HepG2 (cell line): ENCODE data around the gene CIAO3. TPM values are rescaled to one million over a fixed set of nuclear protein-coding genes. Genes with fewer than 3 reads are reported as not detected.

Source experiments
- ATAC-seq: fragments of 200-7000 bp; cut with Tn5 transposase; 3 replicates; pipeline ENCODE4 v1.9.1; 2020; ENCODE audit warnings: mild to moderate bottlenecking, moderate library complexity
- BruUV-seq: library from RNA; stranded (reverse); fragments of 400-500 nt; replicated peaks from 2 replicates; lab custom pipeline; 2021; lab: Mats Ljungman, UMichigan
- CTCF ChIA-PET: fragments of 300-600 bp; formaldehyde crosslinking; extraction: SDS; loops from one replicate; lab custom pipeline; 2021; ENCODE audit warnings: low total read pairs, inconsistent platforms, low intra/inter-chr PET ratio; lab: Yijun Ruan, JAX
- POLR2A ChIA-PET: fragments of 350-600 bp; sonication (Branson Sonifier 250); formaldehyde crosslinking; loops from one replicate; lab custom pipeline; 2020; ENCODE audit warnings: antibody characterized with exemption, inconsistent platforms; lab: Yijun Ruan, JAX
- DNase-seq: peaks from one replicate; pipeline ENCODE4 v3.0.0-alpha.2; 2015; ENCODE audit warnings: low spot score
- FAIRE-seq: peaks from 3 replicates; lab custom pipeline; 2011; peaks lifted over from hg19 to GRCh38; lab: Jason Lieb, UNC
- H2AFZ ChIP-seq: one replicate; pipeline ENCODE4 v1.6.1; 2011; ENCODE audit warnings: low read length, inconsistent platforms
- H3K27ac ChIP-seq: fragments of 300-600 bp; 3 replicates; pipeline ENCODE4 v1.8.0; 2011; ENCODE audit warnings: mixed run types, mild to moderate bottlenecking, mixed read lengths, low read length, inconsistent platforms; ENCODE audit not compliant: insufficient read depth; ENCODE audit errors: extremely low read length
- H3K27me3 ChIP-seq, 2 experiments: fragments of 200-600 bp in 1 of 2; 2 replicates in 1 of 2; 3 replicates in 1 of 2; pipeline versions ENCODE4 v1.6.0 to v1.8.0; 2011; ENCODE audit warnings: low read length in 2 of 2, mild to moderate bottlenecking in 2 of 2, moderate library complexity in 2 of 2, inconsistent platforms in 1 of 2; ENCODE audit not compliant: insufficient read depth in 2 of 2, control insufficient read depth in 1 of 2
- H3K36me3 ChIP-seq, 2 experiments: fragments of 200-600 bp in 1 of 2; replicated peaks in 1 of 2; 2 replicates in 1 of 2; 3 replicates in 1 of 2; pipeline versions ENCODE4 v1.5.1 to v1.8.0; 2011; ENCODE audit warnings: low read length in 2 of 2, inconsistent platforms in 1 of 2; ENCODE audit not compliant: insufficient read depth in 2 of 2, control insufficient read depth in 1 of 2
- H3K4me1 ChIP-seq: 2 replicates; pipeline ENCODE4 v1.5.1; 2012; ENCODE audit warnings: low read length, inconsistent platforms; ENCODE audit not compliant: insufficient read depth
- H3K4me2 ChIP-seq: 2 replicates; pipeline ENCODE4 v1.6.0; 2011; ENCODE audit warnings: low read depth, low read length, inconsistent platforms
- H3K4me3 ChIP-seq, 3 experiments: fragments of 200-600 bp in 1 of 3; sonication (generic), shearing (Covaris generic) in 1 of 3; replicated peaks in 1 of 3; 2 replicates each; pipeline ENCODE4 v1.5.1; 2011 to 2016; ENCODE audit warnings: low read length in 3 of 3, inconsistent platforms in 2 of 3, low read depth in 2 of 3, mild to moderate bottlenecking in 2 of 3, control low read depth in 1 of 3, mixed read lengths in 1 of 3; ENCODE audit not compliant: insufficient read depth in 1 of 3
- H3K79me2 ChIP-seq: one replicate; pipeline ENCODE4 v1.6.1; 2011; ENCODE audit warnings: low read length, inconsistent platforms; ENCODE audit not compliant: insufficient read depth
- H3K9ac ChIP-seq: 2 replicates; pipeline ENCODE4 v1.6.0; 2011; ENCODE audit warnings: mild to moderate bottlenecking, low read depth, low read length, inconsistent platforms; ENCODE audit not compliant: insufficient read depth
- H3K9me3 ChIP-seq: 2 replicates; pipeline ENCODE4 v1.5.1; 2012; ENCODE audit warnings: mild to moderate bottlenecking, low read length
- H4K20me1 ChIP-seq: 2 replicates; pipeline ENCODE4 v1.6.0; 2011; ENCODE audit warnings: inconsistent platforms, mild to moderate bottlenecking, low read length, moderate library complexity; ENCODE audit not compliant: insufficient read depth
- POLR2G ChIP-seq: fragments of 200-400 bp; formaldehyde crosslinking; IDR thresholded peaks from 2 replicates; pipeline ENCODE4 v1.6.1; 2018; ENCODE audit warnings: mild to moderate bottlenecking, low read depth, low read length, moderate library complexity
- ZFP36L1 ChIP-seq: sonication (generic); formaldehyde crosslinking; IDR thresholded peaks from 2 replicates; pipeline ENCODE4 v1.8.0; 2022; ENCODE audit warnings: mild to moderate bottlenecking, missing genetic modification reagents, moderate library complexity
- ZNF629 ChIP-seq: sonication (generic); formaldehyde crosslinking; conservative IDR thresholded peaks from 2 replicates; pipeline ENCODE4 v1.5.0; 2020; ENCODE audit warnings: missing genetic modification reagents
- WGBS: methylation state at CpG from one replicate; pipeline ENCODE4 v1.1.6; 2017; ENCODE audit warnings: low lambda C conversion rate; 5-methylcytosine and 5-hydroxymethylcytosine counted together
- in situ Hi-C: cut with HindIII; loops from 2 replicates; pipeline ENCODE4 v1.10.0; 2017; ENCODE audit warnings: low pct_unique_long_range_greater_than_20kb; ENCODE audit not compliant: extremely low pct_ligation_motif_present
- intact Hi-C: fragments of 100-400 bp; cut with micrococcal nuclease; formaldehyde crosslinking; loops from one replicate; pipeline ENCODE4 v1.10.0; 2022; ENCODE audit not compliant: unreplicated experiment
- polyA plus RNA-seq, 8 experiments: library from polyadenylated mRNA; depleted of rRNA in 3 of 8; stranded (reverse) in 7 of 8; unstranded in 1 of 8; fragments of >200 nt; fragmentation: Illumina TruSeq in 4 of 8; extraction: Trizol in 4 of 8; gene quantifications; 2 replicates each; pipeline versions ENCODE4 v1.2.1 to v1.2.3, GENCODE V29; 2011 to 2016; ENCODE audit warnings: low read depth in 4 of 8, missing spikeins in 1 of 8, mixed read lengths in 1 of 8; ENCODE audit not compliant: insufficient read depth in 1 of 8
- total RNA-seq, 5 experiments: library from RNA; depleted of rRNA; stranded (reverse); fragments of >200 nt; fragmentation: Illumina TruSeq; extraction: Trizol; gene quantifications; 2 replicates each; pipeline ENCODE4 v1.2.3, GENCODE V29; 2016; ENCODE audit warnings: low read depth in 1 of 5
- TF ChIP-seq, protein P1 (sequence below): sonication (generic); formaldehyde crosslinking; IDR thresholded peaks from 2 replicates; pipeline ENCODE4 v1.4.0; 2020; ENCODE audit warnings: mild to moderate bottlenecking, missing genetic modification reagents

Gene CIAO3
- total and polyA plus RNA-seq, 2 of the 13 experiments (the other 11 are each of a cell fraction or from before 2014, with no cell fraction given), result 21.7 to 25.0 TPM

DNA sequence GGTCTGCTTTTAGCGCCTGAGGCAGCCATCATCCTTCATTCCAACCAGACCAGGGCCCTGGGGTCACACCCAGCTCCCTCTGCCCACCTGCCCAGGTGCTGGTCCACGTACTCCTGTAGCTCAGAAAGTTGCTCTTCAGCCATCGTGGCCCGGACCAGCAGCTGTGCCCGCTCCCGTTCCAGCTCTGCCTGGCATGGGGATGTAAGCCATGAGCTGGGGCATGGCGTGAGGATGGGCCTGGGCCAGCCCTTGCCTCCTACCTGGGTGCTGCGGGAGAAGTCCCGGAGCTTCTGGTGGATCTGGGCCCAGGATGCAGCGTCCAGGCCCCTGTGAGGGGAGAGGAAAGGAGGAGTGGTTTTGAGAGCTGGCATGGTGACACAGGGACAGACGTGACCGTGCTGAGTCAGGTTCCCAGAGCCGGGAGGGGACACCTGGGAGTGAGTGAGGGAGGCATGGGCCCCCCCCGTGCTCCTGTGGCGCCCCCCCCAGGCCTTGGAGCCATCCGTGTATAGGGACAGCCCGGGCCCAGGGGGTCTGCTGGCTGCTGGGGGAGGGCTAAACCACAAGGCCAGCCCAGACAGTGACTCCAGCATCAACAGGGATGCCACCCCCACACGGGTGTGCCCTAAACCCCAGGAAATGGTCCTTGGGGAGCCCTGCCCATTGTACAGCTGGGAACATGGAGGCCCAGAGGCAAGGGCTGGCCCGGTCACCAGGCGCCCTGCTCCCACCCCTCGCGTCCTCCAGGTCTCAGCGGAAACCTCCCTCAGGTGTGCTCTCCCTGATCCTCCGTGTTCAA is 17.8 kb downstream of the CIAO3 start:
- FAIRE-seq, result no peak
- Histone ChIP-seq H3K79me2 (no peaks in the 10 kb centered on the region), H3K9ac (no peak overlapping the region), H3K4me3 (no peak overlapping the region), H3K4me2 (no peak overlapping the region), H3K4me1 (peaks cover 35% of the 10 kb centered on the region), H3K27me3 (peaks cover 0 to 3% of the 10 kb centered on the region in 2 experiments; a peak in 1 of 5 replicates), H4K20me1 (no peaks in the 10 kb centered on the region), H3K36me3 (no peaks in the 10 kb centered on the region), H2AFZ (no peak overlapping the region), H3K9me3 (no peaks in the 10 kb centered on the region), H3K27ac (no peak overlapping the region)
- CTCF ChIA-PET, result no interaction called here
- ATAC-seq, result no peak
- no peak for DNase-seq
- TF ChIP-seq ZFP36L1, result no peak
- TF ChIP-seq ZNF629 (CRISPR knock-in tag), result peak; percentile 71
- TF ChIP-seq, protein P1, sequence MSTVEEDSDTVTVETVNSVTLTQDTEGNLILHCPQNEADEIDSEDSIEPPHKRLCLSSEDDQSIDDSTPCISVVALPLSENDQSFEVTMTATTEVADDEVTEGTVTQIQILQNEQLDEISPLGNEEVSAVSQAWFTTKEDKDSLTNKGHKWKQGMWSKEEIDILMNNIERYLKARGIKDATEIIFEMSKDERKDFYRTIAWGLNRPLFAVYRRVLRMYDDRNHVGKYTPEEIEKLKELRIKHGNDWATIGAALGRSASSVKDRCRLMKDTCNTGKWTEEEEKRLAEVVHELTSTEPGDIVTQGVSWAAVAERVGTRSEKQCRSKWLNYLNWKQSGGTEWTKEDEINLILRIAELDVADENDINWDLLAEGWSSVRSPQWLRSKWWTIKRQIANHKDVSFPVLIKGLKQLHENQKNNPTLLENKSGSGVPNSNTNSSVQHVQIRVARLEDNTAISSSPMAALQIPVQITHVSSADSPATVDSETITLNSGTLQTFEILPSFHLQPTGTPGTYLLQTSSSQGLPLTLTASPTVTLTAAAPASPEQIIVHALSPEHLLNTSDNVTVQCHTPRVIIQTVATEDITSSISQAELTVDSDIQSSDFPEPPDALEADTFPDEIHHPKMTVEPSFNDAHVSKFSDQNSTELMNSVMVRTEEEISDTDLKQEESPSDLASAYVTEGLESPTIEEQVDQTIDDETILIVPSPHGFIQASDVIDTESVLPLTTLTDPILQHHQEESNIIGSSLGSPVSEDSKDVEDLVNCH (CRISPR knock-in tag), result no peak
- TF ChIP-seq POLR2G, result peak; percentile 42; the same call in 1 of the 2 replicates
- intact Hi-C loops, result no loop called here
- WGBS, result 87% methylated on average over 21 of the region's 24 CpGs
- in situ Hi-C loops, result no loop called here
- no TSS peak for BruUV-seq
- POLR2A ChIA-PET, result interaction anchor here (0.7 kb wide), 1 partner anchor 18 kb away, joined by 3 read pairs; the partner anchor contains the start of gene CIAO3
